Large intestine (tissue), 3 donors: ENCODE results near the gene SMCO1. TPM values are rescaled to one million over a fixed set of nuclear protein-coding genes. Genes with fewer than 3 reads are reported as not detected.
"Not testable (repeated sequence)": the region's sequence is repeated elsewhere in the genome, so short reads cannot be mapped to it uniquely, and the experiment has no call there.

Experiments
- DNase-seq, 2 donors: peaks; one replicate each; pipeline versions ENCODE4 v3.0.0 to v3.0.0-alpha.2; 2013
- H3K27ac ChIP-seq: one replicate; pipeline ENCODE4 v1.5.1; 2013; ENCODE audit warnings: low read length
- H3K27me3 ChIP-seq: 2 replicates; pipeline ENCODE4 v1.6.1; 2013; ENCODE audit warnings: low read length; ENCODE audit not compliant: control insufficient read depth, insufficient read depth
- H3K36me3 ChIP-seq: 2 replicates; pipeline ENCODE4 v1.6.1; 2013; ENCODE audit warnings: low read length; ENCODE audit not compliant: control insufficient read depth, insufficient read depth
- H3K4me1 ChIP-seq: one replicate; pipeline ENCODE4 v1.6.1; 2013; ENCODE audit warnings: low read length; ENCODE audit not compliant: control insufficient read depth, insufficient read depth
- H3K4me3 ChIP-seq: one replicate; pipeline ENCODE4 v1.5.1; 2013; ENCODE audit warnings: low read length
- H3K9me3 ChIP-seq: one replicate; pipeline ENCODE4 v1.6.1; 2013; ENCODE audit warnings: mild to moderate bottlenecking, low read depth, low read length, moderate library complexity; ENCODE audit not compliant: control insufficient read depth
- WGBS: methylation state at CpG from one replicate; pipeline ENCODE4 v1.1.5; 2013; ENCODE audit warnings: low lambda C conversion rate; ENCODE audit not compliant: insufficient coverage; 5-methylcytosine and 5-hydroxymethylcytosine counted together
- polyA plus RNA-seq: library from polyadenylated mRNA; unstranded; fragments of 120-200 nt; gene quantifications from one replicate; pipeline ENCODE4 v1.2.1, GENCODE V29; 2013

The SMCO1 gene
- polyA plus RNA-seq, 1 donor: not detected

DNA sequence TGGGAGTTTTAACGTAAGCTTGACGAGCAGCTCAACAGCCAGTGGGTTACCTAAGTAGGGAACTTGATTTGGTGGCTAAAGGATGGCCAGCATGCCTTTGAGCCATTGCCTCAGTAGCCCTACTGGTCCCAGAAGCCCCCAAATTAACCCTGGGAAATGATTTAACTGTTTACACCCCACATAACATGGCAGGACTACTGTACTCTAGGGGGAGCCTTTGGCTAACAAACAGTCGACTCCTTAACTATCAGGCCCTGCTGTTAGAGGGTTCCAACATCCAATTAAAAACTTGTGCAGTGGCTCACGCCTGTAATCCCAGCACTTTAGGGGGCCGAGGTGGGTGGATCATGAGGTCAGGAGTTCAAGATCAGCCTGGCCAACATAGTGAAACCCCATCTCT lies 9.4 kb upstream of the SMCO1 start:
- no peak for DNase-seq
- Histone ChIP-seq H3K9me3 (peaks cover 8% of the 10 kb centered on the region), H3K27ac (no peak overlapping the region), H3K36me3 (no peaks in the 10 kb centered on the region), H3K4me3 (no peak overlapping the region), H3K27me3 (no peaks in the 10 kb centered on the region), H3K4me1 (no peaks in the 10 kb centered on the region)
- WGBS: no CpG with 5 or more reads among the region's 5 CpGs

DNA sequence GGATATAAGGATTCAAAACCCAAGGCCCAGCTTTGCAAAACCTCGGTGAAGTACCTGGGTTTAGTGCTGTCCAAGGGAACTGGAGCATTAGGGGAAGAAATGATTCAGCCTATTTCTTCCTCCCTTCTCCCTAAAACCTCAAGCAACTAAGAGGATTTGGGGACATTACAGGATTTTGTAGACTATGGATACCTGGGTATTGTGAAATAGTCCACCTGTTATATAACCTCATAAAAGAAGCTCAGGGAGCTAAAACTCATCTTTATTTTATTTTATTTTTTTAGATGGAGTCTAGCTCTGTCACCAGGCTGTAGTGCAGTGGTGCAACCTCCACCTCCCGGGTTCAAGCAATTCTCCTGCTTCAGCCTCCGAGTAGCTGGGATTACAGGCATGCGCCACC lies 8.7 kb upstream of the SMCO1 start:
- no CpG with 5 or more reads among the region's 4 CpGs for WGBS
- Histone ChIP-seq H3K36me3 (no peaks in the 10 kb centered on the region), H3K4me3 (no peak overlapping the region), H3K27me3 (no peaks in the 10 kb centered on the region), H3K27ac (no peak overlapping the region), H3K9me3 (peaks cover 8% of the 10 kb centered on the region), H3K4me1 (no peaks in the 10 kb centered on the region)
- DNase-seq: no peak

DNA sequence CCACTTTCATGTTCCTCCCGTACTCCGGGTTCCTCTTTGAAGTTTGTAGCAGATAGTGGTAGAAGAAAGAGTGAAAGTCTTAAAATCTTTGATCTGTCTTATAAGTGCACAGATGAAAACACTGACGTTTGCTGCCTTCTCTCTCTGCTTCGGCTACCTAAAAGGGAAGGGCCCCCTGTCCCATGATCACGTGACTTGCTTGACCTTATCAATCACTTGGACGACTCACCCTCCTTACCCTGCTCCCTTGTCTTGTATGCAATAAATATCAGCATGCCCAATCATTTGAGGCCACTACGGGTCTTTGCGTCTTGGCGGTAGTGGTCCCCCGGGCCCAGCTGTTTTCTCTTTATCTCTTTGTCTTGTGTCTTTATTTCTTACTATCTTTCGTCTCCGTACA lies 6.1 kb upstream of the SMCO1 start:
- 94% methylated on average over 3 of the region's 12 CpGs for WGBS

DNA sequence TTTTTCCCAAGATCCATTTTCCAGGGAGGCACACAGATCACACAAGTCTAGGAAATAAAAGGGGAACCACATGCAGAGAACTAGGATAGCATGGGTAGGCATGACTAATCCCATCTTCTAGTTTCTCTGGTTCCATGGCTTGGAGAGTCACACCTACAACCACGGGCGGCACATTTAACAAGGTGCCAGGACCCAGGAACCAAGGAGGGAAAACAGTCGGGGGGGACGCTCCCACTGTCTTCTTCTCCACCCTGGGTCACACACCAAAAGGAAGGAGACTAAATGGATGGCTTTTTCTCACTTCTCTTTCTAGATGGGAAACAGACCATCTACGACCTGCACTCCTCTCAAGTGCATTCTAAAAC lies 4.6 kb upstream of the SMCO1 start:
- Histone ChIP-seq H3K4me1 (no peaks in the 10 kb centered on the region), H3K4me3 (no peak overlapping the region), H3K27me3 (no peaks in the 10 kb centered on the region), H3K9me3 (peaks cover 23% of the 10 kb centered on the region), H3K27ac (no peak overlapping the region), H3K36me3 (no peaks in the 10 kb centered on the region)
- no CpG with 5 or more reads among the region's 5 CpGs for WGBS
- peak in 1 of 2 donors; percentile 24 for DNase-seq

More for the DNA sequence above, 6.1 kb upstream of the SMCO1 start:
- H3K9me3 ChIP-seq: peaks cover 23% of the 10 kb centered on the region
- not testable (repeated sequence) for H3K4me1 ChIP-seq, H3K36me3 ChIP-seq, DNase-seq, H3K27ac ChIP-seq, H3K27me3 ChIP-seq, H3K4me3 ChIP-seq

DNA sequence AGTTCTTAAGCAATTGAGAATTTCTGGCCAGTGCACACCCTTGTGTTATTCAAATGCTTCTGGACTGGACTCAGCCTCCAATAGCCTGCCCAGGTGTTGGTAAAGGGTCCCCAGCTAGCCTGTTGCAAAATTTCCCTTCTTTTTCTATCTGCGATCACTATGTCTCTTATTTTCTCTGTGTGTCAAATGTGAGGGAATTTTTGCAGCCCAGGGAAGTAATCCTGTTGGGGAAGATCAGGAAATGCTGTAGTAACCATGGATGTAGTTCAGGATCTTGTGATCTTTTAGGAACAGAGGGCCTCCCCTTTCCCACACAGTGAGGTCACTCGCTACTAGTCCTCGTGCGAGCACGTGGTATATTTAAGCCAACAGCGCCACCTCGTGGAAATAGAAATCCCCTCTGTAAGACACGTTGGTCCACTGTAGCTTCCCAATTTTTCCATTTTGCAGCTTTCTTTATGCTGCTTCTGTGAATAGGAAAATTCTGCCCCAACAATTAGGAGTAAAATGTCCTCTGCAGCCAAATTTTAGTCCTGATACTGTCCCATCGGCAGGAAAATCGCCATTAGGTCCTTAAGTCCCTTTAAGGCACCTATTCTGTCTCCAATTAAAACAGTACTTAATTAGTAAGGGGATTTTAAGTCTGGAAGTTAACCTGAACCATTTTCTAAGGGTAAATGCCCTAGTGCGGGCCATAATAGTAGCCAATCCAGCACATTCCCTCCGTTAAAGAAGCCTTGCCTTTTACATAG lies 4.0 kb upstream of the SMCO1 start:
- DNase-seq: no peak
- H3K4me1 ChIP-seq: no peaks in the 10 kb centered on the region
- 40% methylated on average over 1 of the region's 12 CpGs for WGBS
- H3K27me3 ChIP-seq: no peaks in the 10 kb centered on the region
- no peak overlapping the region for H3K27ac ChIP-seq
- no peaks in the 10 kb centered on the region for H3K36me3 ChIP-seq
- H3K4me3 ChIP-seq: no peak overlapping the region
- peaks cover 23% of the 10 kb centered on the region for H3K9me3 ChIP-seq

DNA sequence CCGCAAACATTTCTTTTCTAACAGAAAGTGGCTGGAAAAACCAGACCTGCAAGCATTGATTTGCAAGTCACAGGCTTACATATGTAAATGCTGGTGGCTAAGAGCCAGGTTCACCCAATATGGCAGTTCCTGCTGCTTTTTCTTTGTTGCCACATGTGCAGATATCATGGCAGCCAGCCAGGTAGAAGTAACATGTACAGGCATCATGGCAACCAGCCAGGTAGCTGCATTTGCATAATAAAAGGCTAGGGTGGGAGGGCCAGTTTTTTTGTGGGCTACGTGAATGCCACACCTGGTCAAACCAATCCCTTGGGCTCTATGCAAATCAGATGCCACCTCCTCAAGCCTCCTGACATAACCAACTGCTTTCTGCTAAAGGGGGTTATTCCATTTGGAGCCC lies 2.8 kb upstream of the SMCO1 start:
- no CpG with 5 or more reads among the region's 2 CpGs for WGBS
- H3K27ac ChIP-seq: no peak overlapping the region
- no peak overlapping the region for H3K4me3 ChIP-seq
- DNase-seq: no peak
- peaks cover 23% of the 10 kb centered on the region for H3K9me3 ChIP-seq
- no peaks in the 10 kb centered on the region for H3K27me3 ChIP-seq
- no peaks in the 10 kb centered on the region for H3K36me3 ChIP-seq
- H3K4me1 ChIP-seq: no peaks in the 10 kb centered on the region

DNA sequence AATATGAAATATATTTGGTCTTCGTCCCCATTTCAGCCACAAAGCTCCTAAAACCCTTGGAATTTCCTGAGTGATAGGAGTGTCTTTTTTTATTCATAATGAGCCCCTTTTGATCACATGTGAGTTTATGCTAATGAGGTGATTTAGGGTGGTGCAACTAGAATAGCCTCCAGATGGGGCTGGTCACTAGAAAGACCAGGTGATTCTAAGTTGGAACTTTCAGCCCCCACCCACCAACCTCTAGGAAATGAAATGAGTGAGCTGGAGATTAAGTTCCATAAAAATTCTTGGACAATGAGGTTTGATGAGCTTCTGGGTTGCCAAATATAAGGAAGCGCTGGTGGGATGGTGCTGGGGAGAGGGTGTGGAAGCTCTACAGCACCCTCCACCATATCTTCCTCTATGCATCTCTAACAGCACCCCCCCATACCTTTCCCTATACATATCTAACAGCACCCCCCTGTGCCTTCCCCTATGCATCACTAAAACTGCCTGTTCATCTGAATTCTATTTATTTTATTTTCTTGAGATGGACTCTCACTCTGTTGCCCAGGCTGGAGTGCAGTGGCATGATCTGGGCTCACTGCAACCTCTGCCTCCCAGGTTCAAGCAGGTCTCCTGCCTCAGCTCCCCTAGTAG lies 2.1 kb upstream of the SMCO1 start:
- Histone ChIP-seq H3K36me3 (no peaks in the 10 kb centered on the region), H3K27me3 (no peaks in the 10 kb centered on the region), H3K4me3 (no peak overlapping the region), H3K9me3 (peaks cover 23% of the 10 kb centered on the region), H3K4me1 (no peaks in the 10 kb centered on the region), H3K27ac (no peak overlapping the region)
- WGBS: no CpG with 5 or more reads among the region's 2 CpGs
- DNase-seq: no peak

DNA sequence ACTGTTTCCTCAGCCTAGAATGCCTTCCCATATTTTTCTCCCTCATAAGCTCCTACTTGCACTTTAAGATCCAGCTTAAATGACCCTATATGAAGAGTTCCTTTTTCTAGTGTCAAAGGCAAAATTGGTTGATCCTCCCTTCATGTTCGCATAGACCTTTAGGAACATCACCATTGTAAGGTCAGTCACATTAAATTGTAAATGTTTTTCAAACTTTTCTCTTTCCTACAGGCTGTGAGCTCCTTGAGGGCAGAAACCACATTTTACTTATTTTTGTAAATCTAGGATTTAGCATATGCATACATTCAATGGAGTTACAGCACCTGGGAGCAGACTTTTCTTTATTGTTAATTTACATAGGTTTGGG lies 813 bp downstream of the SMCO1 start:
- Histone ChIP-seq H3K4me1 (no peaks in the 10 kb centered on the region), H3K36me3 (no peaks in the 10 kb centered on the region), H3K27me3 (no peaks in the 10 kb centered on the region), H3K4me3 (no peak overlapping the region), H3K9me3 (peaks cover 15% of the 10 kb centered on the region), H3K27ac (no peak overlapping the region)
- WGBS: 100% methylated on average over 1 of the region's 1 CpG
- no peak for DNase-seq

DNA sequence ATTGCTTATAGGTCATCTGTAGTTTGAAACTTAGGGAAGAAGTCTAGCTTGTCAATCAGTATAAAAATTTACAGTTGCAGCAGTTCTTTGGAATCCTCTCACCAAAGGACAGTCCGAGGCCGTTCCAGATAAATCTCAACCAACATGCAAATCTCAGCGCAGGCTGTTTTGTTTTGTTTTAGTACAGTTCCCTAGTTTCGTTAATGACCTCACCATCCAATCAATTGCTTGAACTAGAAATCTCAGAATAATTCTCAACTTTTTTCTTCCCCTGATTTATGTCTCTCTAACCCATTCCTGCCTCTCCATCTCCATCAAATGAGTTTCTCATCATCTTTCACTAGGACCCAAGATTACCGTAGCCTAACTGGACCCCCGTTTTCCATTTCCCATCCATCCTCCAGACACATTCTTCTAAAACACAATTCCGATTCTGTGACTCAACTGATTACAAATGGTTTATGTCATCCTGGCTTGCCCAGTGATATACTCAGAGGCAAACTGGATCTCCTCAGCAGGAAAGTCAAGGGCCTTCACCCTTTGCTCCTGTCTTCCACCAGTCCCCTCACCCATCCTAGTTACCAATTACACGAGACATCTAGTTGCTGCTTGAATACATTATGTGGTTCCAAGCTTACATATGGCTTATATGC lies 1.3 kb downstream of the SMCO1 start:
- Histone ChIP-seq H3K27ac (no peak overlapping the region), H3K27me3 (no peaks in the 10 kb centered on the region), H3K9me3 (peaks cover 15% of the 10 kb centered on the region), H3K36me3 (no peaks in the 10 kb centered on the region), H3K4me3 (no peak overlapping the region), H3K4me1 (no peaks in the 10 kb centered on the region)
- 82% methylated on average over 3 of the region's 8 CpGs for WGBS
- DNase-seq: no peak

DNA sequence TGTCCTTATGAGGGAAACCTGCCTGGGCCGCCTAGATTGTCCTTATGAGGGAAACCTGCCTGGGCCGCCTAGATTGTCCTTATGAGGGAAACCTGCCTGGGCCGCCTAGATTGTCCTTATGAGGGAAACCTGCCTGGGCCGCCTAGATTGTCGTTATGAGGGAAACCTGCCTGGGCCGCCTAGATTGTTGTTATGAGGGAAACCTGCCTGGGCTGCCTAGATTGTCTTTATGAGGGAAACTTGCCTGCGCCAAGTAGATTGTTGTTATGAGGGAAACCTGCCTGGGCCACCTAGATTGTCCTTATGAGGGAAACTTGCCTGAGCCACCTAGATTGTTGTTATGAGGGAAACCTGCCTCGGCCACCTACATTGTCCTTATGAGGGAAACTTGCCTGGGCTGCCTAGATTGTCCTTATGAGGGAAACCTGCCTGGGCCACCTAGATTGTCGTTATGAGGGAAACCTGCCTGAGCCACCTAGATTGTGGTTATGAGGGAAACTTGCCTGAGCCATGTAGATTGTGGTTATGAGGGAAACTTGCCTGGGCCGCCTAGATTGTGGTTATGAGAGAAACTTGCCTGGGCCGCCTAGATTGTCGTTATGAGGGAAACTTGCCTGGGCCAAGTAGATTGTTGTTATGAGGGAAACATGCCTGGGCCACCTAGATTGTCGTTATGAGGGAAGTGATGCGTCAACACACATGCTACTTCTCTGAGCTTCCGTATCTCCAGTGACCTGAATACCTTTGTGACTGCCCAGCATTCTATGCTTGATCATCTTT lies 3.3 kb downstream of the SMCO1 start:
- H3K4me1 ChIP-seq, H3K4me3 ChIP-seq, DNase-seq, H3K27ac ChIP-seq, H3K36me3 ChIP-seq, H3K27me3 ChIP-seq, H3K9me3 ChIP-seq: not testable (repeated sequence)
- WGBS: no CpG with 5 or more reads among the region's 15 CpGs
